GM13976 (cell line): Measurements from ENCODE around the gene USP44.
"Not testable (repeated sequence)": the region's sequence is repeated elsewhere in the genome, so short reads cannot be mapped to it uniquely, and the experiment has no call there.

ENCODE experiments used
- DNase-seq: peaks from one replicate; pipeline ENCODE4 v3.0.0; 2012; ENCODE audit warnings: low spot score
- CTCF ChIP-seq: IDR thresholded peaks from 2 replicates; pipeline ENCODE4 v1.5.1; 2012; ENCODE audit warnings: borderline replicate concordance, mild to moderate bottlenecking; ENCODE audit not compliant: insufficient read depth; ENCODE audit errors: extremely low read depth, missing control alignments, control extremely low read depth
- in situ Hi-C: fragments of 300-500 bp; cut with MboI; formaldehyde crosslinking; loops from one replicate; pipeline ENCODE4 v1.12.0; 2022; ENCODE audit warnings: low sequenced_read_pairs, mixed read lengths, inconsistent platforms; ENCODE audit not compliant: unreplicated experiment

Gene USP44

GRCh38 chr12:95492462-95492861, 58.8 kb downstream of the USP44 start:
- in situ Hi-C loops = no loop called here
- TF ChIP-seq CTCF = no peak
- no peak for DNase-seq

- in situ Hi-C loops = no loop called here
- TF ChIP-seq CTCF = no peak
- DNase-seq = no peak
Observed at GRCh38 chr12:95487024-95487423, 64.3 kb downstream of the USP44 start.

- in situ Hi-C loops = no loop called here
- DNase-seq = no peak
- TF ChIP-seq CTCF = no peak
Observed at GRCh38 chr12:95484524-95484923, 66.8 kb downstream of the USP44 start.

GRCh38 chr12:95482564-95482963, 68.7 kb downstream of the USP44 start:
- in situ Hi-C loops, DNase-seq: not testable (repeated sequence)

- DNase-seq = no peak
- in situ Hi-C loops = no loop called here
- no peak for TF ChIP-seq CTCF
Observed at GRCh38 chr12:95481888-95482287, 69.4 kb downstream of the USP44 start.

GRCh38 chr12:95481072-95481471, 70.2 kb downstream of the USP44 start:
- in situ Hi-C loops = no loop called here
- DNase-seq = no peak
- TF ChIP-seq CTCF = no peak

GRCh38 chr12:95480230-95480629, 71.0 kb downstream of the USP44 start:
- TF ChIP-seq CTCF = no peak
- no peak for DNase-seq
- in situ Hi-C loops = no loop called here
